Measurements from ENCODE around the gene FBXO38.
A peak's percentile ranks its signal among the peaks of the same experiment; 100 is the strongest.

FBXO38 gene

GRCh38 chr5:148477429-148477828 is 93.7 kb downstream of the FBXO38 start:
- no peak for DNase-seq (ENCODE audit: low spot score)

- no peak for DNase-seq (ENCODE audit: low spot score)
These were observed 98.4 kb downstream of the FBXO38 start for GRCh38 chr5:148482196-148482595.

GRCh38 chr5:148482697-148483462 is 99.1 kb downstream of the FBXO38 start:
- peak; percentile 79 for DNase-seq (ENCODE audit: low spot score)

GRCh38 chr5:148483750-148484149 is 100.0 kb downstream of the FBXO38 start:
- DNase-seq (ENCODE audit: low spot score), result no peak

GRCh38 chr5:148484651-148485050 is 100.9 kb downstream of the FBXO38 start:
- DNase-seq (ENCODE audit: low spot score), result no peak

- no peak for DNase-seq (ENCODE audit: low spot score)
These were observed 102.7 kb downstream of the FBXO38 start for GRCh38 chr5:148486456-148486855.

- DNase-seq (ENCODE audit: low spot score), result no peak
These were observed 105.0 kb downstream of the FBXO38 start for GRCh38 chr5:148488757-148489156.

- DNase-seq (ENCODE audit: low spot score), result no peak
These were observed 107.4 kb downstream of the FBXO38 start for GRCh38 chr5:148491015-148491792.

- DNase-seq (ENCODE audit: low spot score), result no peak
These were observed 108.0 kb downstream of the FBXO38 start for GRCh38 chr5:148491793-148492184.

GRCh38 chr5:148492351-148492750 is 108.6 kb downstream of the FBXO38 start:
- no peak for DNase-seq (ENCODE audit: low spot score)
